DOHH2 (cell line): Measurements from ENCODE around the gene AGER.

Experiments used
- H3F3A ChIP-seq: fragments of 200-600 bp; sonication (generic), shearing (Covaris generic); 2 replicates; pipeline ENCODE4 v1.6.0; 2016; ENCODE audit warnings: antibody characterized with exemption, mild to moderate bottlenecking; ENCODE audit not compliant: control insufficient read depth, insufficient read depth
- H3K27ac ChIP-seq: fragments of 200-600 bp; sonication (generic); 2 replicates; pipeline ENCODE4 v1.5.1; 2014; ENCODE audit warnings: low read depth, mild to moderate bottlenecking, low read length, moderate library complexity
- H3K27me3 ChIP-seq: fragments of 200-600 bp; sonication (generic); 2 replicates; pipeline ENCODE4 v1.6.1; 2014; ENCODE audit warnings: mild to moderate bottlenecking, low read length, mixed read lengths; ENCODE audit not compliant: control insufficient read depth
- H3K36me3 ChIP-seq: fragments of 200-600 bp; sonication (generic); 2 replicates; pipeline ENCODE4 v1.6.1; 2014; ENCODE audit warnings: mild to moderate bottlenecking, low read length, moderate library complexity, mixed read lengths; ENCODE audit not compliant: control insufficient read depth
- H3K4me1 ChIP-seq: fragments of 200-600 bp; sonication (generic); 2 replicates; pipeline ENCODE4 v1.6.1; 2014; ENCODE audit warnings: mild to moderate bottlenecking, low read length, mixed read lengths; ENCODE audit not compliant: control insufficient read depth
- H3K4me2 ChIP-seq: fragments of 200-600 bp; sonication (generic); 2 replicates; pipeline ENCODE4 v1.6.0; 2014; ENCODE audit warnings: mild to moderate bottlenecking, low read length, moderate library complexity
- H3K4me3 ChIP-seq: fragments of 200-600 bp; sonication (generic); 2 replicates; pipeline ENCODE4 v1.5.1; 2014; ENCODE audit warnings: mild to moderate bottlenecking, low read length, mixed read lengths
- H3K79me2 ChIP-seq: fragments of 200-600 bp; sonication (generic); 2 replicates; pipeline ENCODE4 v1.6.1; 2014; ENCODE audit warnings: mild to moderate bottlenecking, low read length, mixed read lengths; ENCODE audit not compliant: control insufficient read depth
- H3K9me2 ChIP-seq: fragments of 200-600 bp; sonication (generic); replicated peaks from 2 replicates; pipeline ENCODE4 v1.6.1; 2014; ENCODE audit warnings: mild to moderate bottlenecking, low read length, mixed read lengths; ENCODE audit not compliant: control insufficient read depth
- H3K9me3 ChIP-seq: fragments of 200-600 bp; sonication (generic); 2 replicates; pipeline ENCODE4 v1.6.1; 2014; ENCODE audit warnings: antibody characterized with exemption, low read length, mixed read lengths; ENCODE audit not compliant: control insufficient read depth, insufficient read depth
- H4K20me1 ChIP-seq: fragments of 200-600 bp; sonication (generic); 2 replicates; pipeline ENCODE4 v1.6.0; 2014; ENCODE audit warnings: low read depth, mild to moderate bottlenecking, antibody characterized with exemption, low read length, moderate library complexity; ENCODE audit not compliant: control insufficient read depth, insufficient read depth
- CTCF ChIP-seq: fragments of 200-600 bp; sonication (generic); IDR thresholded peaks from one replicate; pipeline ENCODE4 v1.5.1; 2014; ENCODE audit warnings: antibody characterized with exemption, mild to moderate bottlenecking, low read depth, low read length; ENCODE audit not compliant: poor library complexity, severe bottlenecking
- EZH2phosphoT487 ChIP-seq: fragments of 200-600 bp; sonication (generic); IDR thresholded peaks from 2 replicates; pipeline ENCODE4 v1.6.1; 2017; ENCODE audit warnings: borderline replicate concordance, mild to moderate bottlenecking, antibody characterized with exemption, low read length, moderate library complexity, mixed read lengths

The AGER gene

GRCh38 chr6:32153564-32154513, 30.2 kb downstream of the AGER start, which contains the start of gene PPT2:
PPT2 (plus strand) TSS chr6:32154141; CDS start chr6:32154595, 454 bp downstream.
- H4K20me1 ChIP-seq = no peaks in the 10 kb centered on the region
- no peaks in the 10 kb centered on the region for H3K9me2 ChIP-seq
- TF ChIP-seq CTCF (no peak), EZH2phosphoT487 (no peak)
- no peaks in the 10 kb centered on the region for H3K9me3 ChIP-seq
- H3K4me2 ChIP-seq = peak within 1 kb of the TSS; percentile 77
- peak within 1 kb of the TSS; percentile 99 for H3K4me3 ChIP-seq
- H3K4me1 ChIP-seq = peaks cover 32% of the 10 kb centered on the region
- H3K27me3 ChIP-seq = no peaks in the 10 kb centered on the region
- peaks cover 10% of the 10 kb centered on the region for H3F3A ChIP-seq
- peak within 1 kb of the TSS; percentile 58 for H3K27ac ChIP-seq
- peaks cover 15% of the 10 kb centered on the region for H3K79me2 ChIP-seq
- peaks cover 29% of the 10 kb centered on the region for H3K36me3 ChIP-seq

- no peaks in the 10 kb centered on the region for H4K20me1 ChIP-seq
- TF ChIP-seq CTCF (no peak), EZH2phosphoT487 (no peak)
- H3K9me2 ChIP-seq = no peaks in the 10 kb centered on the region
- peaks cover 22% of the 10 kb centered on the region for H3K36me3 ChIP-seq
- H3K4me1 ChIP-seq = peaks cover 32% of the 10 kb centered on the region
- peaks cover 10% of the 10 kb centered on the region for H3F3A ChIP-seq
- H3K9me3 ChIP-seq = no peaks in the 10 kb centered on the region
- no peaks in the 10 kb centered on the region for H3K27me3 ChIP-seq
- H3K4me2 ChIP-seq = peak overlapping the region; percentile 77
- peak overlapping the region; percentile 99 for H3K4me3 ChIP-seq
- peaks cover 15% of the 10 kb centered on the region for H3K79me2 ChIP-seq
- H3K27ac ChIP-seq = no peak overlapping the region
Observed at GRCh38 chr6:32152769-32153563, 31.1 kb downstream of the AGER start.

GRCh38 chr6:32151863-32152768, 31.9 kb downstream of the AGER start, which contains the start of gene PRRT1:
PRRT1 (minus strand) TSS chr6:32151939; CDS start chr6:32151827, 112 bp downstream.
- Histone ChIP-seq H3K9me2 (no peaks in the 10 kb centered on the region), H3K9me3 (no peaks in the 10 kb centered on the region), H3K27me3 (peaks cover 5% of the 10 kb centered on the region; the same call in 1 of the 2 replicates), H3K36me3 (peaks cover 16% of the 10 kb centered on the region), H3K4me2 (peak within 1 kb of the TSS; percentile 29), H3K27ac (no peak within 1 kb of the TSS), H3K4me1 (peaks cover 32% of the 10 kb centered on the region), H4K20me1 (no peaks in the 10 kb centered on the region), H3K79me2 (peaks cover 15% of the 10 kb centered on the region), H3F3A (peaks cover 10% of the 10 kb centered on the region), H3K4me3 (no peak within 1 kb of the TSS)
- no peak for TF ChIP-seq CTCF
- TF ChIP-seq EZH2phosphoT487 = no peak
